GM21576 (cell line): Measurements from ENCODE around the gene SMARCA5.
"Not testable (repeated sequence)": the region's sequence is repeated elsewhere in the genome, so short reads cannot be mapped to it uniquely, and the experiment has no call there.

Experiments
- ATAC-seq: cut with Tn5 transposase; IDR thresholded peaks from one replicate; pipeline ENCODE4 v1.9.1; 2021; ENCODE audit warnings: mild to moderate bottlenecking, moderate library complexity; ENCODE audit not compliant: unreplicated experiment

Gene SMARCA5, protein sequence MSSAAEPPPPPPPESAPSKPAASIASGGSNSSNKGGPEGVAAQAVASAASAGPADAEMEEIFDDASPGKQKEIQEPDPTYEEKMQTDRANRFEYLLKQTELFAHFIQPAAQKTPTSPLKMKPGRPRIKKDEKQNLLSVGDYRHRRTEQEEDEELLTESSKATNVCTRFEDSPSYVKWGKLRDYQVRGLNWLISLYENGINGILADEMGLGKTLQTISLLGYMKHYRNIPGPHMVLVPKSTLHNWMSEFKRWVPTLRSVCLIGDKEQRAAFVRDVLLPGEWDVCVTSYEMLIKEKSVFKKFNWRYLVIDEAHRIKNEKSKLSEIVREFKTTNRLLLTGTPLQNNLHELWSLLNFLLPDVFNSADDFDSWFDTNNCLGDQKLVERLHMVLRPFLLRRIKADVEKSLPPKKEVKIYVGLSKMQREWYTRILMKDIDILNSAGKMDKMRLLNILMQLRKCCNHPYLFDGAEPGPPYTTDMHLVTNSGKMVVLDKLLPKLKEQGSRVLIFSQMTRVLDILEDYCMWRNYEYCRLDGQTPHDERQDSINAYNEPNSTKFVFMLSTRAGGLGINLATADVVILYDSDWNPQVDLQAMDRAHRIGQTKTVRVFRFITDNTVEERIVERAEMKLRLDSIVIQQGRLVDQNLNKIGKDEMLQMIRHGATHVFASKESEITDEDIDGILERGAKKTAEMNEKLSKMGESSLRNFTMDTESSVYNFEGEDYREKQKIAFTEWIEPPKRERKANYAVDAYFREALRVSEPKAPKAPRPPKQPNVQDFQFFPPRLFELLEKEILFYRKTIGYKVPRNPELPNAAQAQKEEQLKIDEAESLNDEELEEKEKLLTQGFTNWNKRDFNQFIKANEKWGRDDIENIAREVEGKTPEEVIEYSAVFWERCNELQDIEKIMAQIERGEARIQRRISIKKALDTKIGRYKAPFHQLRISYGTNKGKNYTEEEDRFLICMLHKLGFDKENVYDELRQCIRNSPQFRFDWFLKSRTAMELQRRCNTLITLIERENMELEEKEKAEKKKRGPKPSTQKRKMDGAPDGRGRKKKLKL

DNA sequence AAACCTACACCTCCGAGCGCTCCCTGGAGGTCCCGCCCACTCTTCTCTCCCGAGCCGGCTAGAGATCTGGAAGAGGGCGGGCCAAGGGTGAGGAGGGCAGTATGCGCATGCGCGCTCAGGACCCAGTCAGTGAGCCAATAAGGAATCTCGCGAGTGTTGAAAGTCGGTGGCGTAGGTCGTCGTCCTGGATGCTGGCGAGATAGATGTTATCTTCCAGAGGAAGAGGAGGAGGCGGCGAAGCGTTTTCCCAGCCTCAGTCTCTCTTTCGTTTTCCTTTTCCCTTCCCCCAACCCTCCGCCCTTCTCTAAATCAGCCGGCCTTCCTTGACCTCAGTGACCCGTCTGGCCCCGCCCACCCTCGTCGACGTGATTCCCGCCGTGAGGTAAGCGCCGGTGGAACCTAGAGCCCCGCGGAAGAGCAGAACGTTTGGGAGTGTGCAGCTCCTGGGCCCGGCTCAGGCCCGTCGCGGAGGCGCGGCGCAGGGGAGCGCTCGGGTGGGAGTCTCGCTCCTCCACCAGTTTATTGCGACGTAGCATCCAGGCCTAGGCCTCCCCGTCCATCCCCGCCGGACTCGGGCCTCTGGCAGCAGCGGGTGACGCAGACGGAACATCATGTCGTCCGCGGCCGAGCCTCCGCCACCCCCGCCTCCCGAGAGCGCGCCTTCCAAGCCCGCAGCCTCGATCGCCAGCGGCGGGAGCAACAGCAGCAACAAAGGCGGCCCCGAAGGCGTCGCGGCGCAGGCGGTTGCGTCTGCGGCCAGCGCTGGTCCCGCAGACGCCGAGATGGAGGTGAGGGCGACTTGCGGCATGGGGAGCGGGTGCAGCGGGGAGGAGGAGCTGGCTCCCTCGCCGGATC lies at the start of gene SMARCA5:
Gene SMARCA5 (plus strand): TSS at position 389 of the 855 bp plus-strand sequence. CDS start 223 bp downstream, at position 612.
- peak; percentile 88 for ATAC-seq

DNA sequence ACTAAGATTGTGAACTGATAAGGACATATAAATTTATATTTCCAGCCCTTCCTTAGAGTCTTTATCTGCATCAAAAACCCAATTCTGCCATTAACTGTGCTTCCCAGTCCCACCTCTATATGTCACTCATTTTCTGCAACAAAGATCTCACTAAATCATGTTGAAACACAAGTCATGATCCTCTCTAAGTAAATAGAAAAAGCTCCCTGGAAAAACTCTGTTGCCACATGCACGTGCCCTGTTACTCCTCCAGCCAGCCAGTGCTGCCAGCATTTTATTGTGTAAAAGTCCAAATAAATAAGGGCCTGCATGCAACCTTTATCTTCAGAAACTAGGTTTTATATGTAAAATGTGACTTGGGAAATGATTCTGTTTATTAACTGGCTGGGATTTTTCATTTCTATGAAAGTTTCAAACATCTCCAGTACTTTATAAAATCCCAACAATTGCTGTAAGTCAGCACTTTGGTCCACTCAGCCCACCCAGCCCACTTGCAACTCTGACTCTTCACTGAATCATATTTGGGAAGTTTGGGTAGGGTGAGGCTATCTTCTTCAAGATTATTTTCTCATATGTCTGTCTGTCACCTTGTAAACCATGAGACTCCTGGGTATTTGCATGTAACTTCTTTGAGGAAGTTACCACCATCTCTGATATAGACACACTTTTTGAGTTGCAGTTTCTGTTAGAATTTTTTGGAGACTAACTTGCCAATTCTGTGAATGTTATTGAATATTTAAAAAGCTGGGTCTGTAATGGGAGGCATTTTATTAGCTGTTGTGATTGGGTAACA lies 40.0 kb upstream of the SMARCA5 start:
- ATAC-seq = peak; percentile 70

DNA sequence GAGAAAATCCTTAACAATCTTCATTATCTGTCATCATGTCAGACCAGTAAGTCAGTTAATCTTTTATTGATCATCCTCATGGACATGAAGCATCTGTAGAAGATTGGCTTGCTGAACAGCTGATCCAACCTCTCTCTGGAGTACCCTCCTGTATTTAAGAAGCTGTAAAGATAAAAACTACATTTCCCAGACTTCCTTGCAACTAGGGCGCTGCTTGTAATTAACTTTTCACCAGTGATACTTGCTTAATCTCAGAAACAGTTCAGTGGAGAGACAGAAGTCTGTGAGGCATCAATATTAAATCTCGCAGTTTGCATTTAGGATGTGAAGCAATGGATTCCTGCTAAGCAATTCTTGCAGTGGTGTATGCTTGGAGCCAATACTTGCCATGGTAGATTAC lies 36.0 kb upstream of the SMARCA5 start:
- ATAC-seq = no peak

DNA sequence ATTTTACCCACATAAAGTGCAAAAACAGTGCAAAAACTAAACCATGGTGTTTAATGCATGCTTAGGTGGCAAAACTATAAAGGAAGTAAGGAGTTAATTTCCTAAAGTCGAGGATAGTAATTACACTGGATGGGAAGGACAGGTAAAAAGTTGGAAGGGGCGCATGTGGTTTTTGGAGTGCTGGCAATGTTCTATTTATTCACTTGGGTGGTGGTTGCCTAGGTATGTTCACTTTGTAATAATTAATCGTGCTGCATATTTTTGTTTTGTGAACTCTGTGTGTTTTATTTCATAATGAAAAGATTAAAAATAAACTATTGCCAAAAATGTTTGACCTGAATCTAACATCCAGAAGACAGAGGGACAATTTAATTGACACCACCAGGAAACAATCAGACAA lies 32.1 kb upstream of the SMARCA5 start:
- ATAC-seq = no peak

DNA sequence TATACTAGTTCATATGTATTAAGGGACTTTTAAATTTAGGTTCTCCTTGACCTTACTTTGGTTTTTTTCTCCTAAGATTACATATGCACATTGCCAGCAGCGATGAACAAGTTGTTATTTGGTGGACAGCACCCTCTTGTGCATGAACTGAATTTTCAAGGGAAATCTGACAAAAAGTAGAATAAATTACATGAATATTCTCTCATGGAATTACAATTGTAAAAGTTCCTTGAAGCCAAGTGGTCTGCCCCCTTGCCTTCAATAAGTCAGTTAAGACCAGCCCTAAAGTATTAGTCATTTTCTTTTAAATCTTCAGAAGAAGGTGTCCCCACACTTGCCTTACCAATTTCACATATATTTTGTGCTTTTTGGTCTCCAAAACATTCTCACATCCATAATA lies 30.7 kb upstream of the SMARCA5 start:
- ATAC-seq = no peak

DNA sequence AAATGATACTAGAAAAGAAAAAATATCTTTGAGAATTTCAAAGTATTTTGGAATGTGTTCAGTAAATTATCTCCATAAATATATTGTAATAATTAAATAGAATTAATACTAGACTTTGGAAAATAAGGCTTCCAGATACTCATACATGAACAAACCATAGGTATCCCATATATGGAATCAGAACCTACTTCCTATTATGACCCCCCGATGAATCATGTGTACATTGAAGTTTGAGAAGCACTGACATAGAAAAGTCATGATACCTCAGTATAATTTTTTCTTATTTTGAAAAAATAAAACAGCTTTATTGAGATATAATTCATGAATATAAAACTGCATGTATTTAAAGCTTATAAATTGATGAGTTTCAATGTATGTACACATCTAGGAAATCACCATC lies 27.2 kb upstream of the SMARCA5 start:
- ATAC-seq = no peak

DNA sequence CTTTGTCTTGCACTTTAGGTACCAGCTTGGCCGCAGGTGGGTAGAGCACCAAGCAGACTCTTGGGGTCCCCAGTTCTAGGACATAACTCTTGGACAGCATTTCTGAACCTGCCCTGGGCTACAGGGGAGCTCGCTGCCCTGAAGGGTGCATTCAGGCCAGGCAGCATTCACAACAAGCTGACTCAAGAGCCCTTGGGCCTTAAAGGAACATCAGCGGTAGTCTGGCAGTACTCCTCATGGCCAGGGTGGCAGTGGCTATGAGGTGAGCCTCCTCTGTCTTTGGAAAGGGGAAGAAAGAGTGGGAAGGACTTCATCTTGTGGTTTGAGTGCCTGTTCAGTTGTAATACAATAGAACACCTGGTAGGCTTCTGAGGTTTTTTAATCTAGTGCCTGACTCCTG lies 24.8 kb upstream of the SMARCA5 start:
- ATAC-seq = no peak

DNA sequence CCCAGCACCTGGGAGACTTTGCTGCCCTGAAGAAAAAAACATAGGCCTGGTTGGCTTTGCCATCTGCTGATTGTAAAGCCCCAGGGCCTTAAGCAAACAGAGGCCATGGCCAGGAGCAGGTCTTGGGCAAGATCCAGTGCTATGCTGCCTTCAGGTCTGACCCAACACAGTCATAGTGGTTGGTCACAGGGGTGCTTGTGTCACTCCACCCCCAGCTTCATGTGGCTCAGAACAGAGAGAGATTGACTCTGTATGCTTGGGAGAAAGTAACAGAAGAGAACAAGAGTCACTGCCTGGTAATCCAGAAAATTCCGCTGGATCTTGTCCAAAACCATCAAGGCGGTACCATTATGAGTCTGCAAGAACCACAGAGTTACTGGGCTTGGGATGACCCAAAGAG lies 24.4 kb upstream of the SMARCA5 start:
- ATAC-seq = no peak

DNA sequence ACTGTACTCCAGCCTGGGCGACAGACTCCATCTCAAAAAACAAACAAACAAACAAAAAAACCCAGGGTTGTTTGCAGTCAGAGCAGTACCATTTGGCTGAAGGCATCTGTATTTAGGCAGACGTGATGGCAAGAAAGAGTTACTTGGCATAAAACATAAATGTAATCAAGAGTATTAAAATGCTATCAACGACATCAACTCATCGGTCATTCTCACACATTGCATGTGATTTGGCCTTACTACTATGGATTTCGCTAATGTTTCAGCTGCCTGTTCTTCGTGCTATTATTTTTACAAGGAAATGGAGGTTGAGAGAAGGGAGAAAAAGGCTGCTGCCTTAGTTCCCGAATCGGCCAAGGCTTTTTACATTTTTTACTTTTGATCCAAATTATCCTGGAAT lies 15.5 kb upstream of the SMARCA5 start:
- no peak for ATAC-seq

DNA sequence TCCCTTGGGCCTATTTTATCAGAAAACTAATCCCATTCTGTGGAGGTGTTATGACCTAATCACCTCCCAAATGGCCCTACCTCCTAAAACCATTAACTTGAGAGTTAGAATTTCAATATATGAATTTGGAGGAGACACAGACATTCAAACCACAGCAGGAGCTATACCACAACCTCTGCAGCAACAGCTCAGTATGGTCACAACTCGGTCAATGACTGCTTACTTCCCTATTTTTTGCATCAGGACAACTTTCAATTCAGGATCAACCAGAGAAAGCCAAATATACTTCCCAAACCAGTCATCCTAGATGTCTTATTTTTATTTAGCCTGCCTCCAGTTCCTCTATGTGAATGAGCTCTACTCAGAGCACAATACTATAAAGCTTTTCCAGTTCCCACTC lies 11.3 kb upstream of the SMARCA5 start:
- no peak for ATAC-seq

DNA sequence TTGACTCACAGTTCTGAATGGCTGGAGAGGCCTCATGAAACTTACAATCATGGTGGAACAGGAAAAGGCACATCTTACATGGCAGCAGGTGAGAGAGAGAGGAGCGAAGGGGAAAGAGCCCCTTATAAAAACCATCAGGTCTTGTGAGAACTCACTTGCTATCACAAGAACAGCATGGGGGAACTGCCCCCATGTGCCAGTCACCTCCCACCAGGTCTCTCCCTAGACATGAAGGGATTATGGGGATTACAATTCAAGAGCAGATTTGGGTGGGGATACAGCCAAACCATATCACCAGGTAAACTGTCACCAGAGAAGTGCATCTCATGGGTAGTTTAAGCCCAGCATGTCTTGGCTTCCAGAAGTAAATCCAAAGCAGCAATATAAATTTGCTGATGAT lies 7.5 kb upstream of the SMARCA5 start:
- ATAC-seq = no peak

DNA sequence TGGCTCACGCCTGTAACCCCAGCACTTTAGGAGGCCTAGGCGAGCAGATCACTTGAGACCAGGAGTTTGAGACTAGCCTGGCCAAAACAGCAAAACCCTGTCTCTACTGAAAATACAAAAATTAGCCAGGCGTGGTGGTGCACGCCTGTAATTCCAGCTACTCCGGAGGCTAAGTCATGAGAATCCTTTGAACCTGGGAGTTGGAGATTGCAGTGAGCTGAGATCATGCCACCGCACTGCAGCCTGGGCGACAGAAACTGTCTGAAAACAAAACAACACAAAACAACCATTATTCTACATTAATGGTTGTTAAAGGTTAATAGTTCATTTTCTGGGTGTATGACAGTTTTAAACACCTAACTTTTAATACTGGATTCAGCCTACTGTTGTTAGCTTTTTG lies 1.6 kb upstream of the SMARCA5 start:
- ATAC-seq = no peak

DNA sequence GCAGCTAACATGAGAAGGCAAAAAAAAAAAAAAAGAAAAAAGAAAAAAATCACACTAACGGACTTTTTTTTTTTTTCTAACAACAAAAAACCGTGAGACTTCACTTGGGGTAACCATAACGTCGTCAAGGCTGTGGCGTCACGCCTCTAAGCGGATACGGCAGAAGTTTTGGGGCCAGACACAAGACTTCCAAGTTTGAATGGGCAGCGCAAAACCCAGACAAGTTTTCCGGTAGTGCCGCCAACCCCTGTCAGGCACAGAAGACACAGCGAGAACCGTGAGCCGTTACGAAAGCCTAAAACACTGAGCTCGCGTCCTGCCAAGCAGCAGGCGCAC lies 556 bp upstream of the SMARCA5 start:
- ATAC-seq = no peak

DNA sequence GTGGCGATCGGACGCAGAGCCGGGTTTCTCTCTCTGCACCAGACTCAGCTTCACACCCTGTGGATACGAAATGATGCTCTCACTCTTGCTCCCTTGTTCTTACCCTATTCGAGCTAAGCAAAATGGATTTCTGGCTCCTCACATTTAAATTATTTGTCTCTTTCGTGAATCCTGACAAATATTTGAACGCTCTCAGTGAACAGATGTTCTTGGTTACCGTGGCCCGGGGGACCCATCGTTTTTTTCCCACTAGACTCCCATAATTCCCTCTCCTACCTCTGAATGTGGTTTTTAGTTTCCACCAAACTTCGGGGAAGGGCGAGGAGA lies 630 bp downstream of the SMARCA5 start:
- no peak for ATAC-seq

DNA sequence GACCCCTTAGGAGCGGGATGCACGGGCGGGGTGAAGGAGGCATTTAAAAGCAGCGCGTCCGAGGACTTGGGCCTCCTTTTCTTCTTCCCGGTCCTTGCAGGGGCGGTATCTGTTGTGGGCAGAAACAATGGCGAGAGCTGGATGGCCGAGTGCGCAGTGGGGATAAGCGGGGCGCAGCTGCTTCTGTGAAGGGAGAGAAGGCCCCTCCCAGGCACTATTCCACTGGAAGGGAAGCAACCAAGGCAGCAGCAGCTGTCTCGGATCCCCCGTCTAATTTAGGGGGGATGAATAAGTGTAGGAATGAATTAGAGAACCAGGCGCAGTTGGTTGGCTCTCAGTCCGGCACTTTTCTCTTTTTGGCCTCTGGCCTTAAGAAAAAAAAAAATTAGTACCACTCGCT lies 995 bp downstream of the SMARCA5 start:
- ATAC-seq = no peak

DNA sequence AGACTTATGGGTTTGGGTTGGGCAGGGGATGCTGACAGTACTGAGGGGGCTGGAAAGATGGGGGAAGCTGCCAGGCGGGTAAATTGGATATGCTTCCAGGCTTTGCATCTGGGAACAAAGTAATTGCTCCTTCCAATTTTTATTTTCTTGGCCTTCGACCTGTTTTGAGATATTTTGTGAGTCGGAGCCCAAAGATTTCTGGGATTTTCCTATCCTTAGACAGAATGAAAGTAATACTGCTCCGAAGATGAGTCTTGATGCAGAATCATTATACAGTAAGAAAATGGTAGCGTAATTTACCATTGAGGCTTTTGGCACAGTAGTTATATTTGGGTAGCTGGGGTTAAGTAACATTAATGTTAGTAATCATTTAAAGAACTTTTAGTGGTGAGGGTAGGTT lies 1.4 kb downstream of the SMARCA5 start:
- ATAC-seq = no peak

DNA sequence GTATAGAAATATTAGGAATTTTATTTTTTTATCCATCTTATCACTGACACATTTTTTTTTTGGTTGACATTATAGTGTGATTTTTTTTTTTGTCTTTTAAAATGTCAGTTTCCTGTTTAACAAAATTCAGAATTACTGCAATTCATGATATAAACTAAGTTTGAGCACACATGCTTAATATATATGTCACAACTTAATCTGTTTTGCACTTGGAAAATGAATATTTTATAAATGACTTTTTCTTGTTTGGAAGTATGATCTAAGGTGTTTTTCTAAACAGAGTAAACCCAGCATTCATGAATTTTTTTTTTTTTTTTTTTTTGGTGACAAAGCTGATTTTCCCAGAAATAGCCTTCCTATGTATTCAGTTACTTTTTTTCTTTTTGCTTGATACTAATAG lies 2.4 kb downstream of the SMARCA5 start:
- no peak for ATAC-seq

DNA sequence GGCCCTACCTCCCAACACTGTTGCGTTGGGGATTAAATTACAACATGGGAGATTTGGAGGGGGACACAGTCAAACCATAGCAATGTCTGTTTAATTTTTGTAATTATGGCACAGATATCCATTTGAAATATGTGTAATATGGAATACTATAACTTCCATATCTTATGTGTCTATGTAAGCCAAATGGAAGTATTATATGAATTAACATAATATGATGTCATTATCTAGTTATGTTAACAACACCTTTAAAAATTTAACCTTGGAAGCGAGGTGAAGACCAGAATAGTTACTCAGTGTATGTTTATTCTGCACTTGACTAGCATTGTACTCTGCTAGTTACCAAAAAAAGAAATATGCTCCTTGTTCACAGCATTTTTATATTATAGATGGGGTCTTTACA lies 4.3 kb downstream of the SMARCA5 start:
- no peak for ATAC-seq

DNA sequence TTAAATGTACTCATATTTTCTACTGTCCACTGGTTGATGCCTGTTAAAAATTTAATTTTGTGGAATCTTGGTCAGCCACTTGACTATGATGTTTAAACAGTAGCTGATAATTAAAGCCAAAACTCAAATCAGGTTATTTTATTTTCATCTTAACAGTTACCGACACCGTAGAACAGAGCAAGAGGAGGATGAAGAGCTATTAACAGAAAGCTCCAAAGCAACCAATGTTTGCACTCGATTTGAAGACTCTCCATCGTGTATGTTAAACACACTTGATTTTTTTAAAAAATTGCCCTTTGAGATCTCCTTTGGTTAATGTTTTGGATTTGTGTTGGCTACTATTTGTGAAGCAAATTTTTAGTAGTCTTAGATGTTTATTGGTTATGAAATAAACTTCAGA lies 10.7 kb downstream of the SMARCA5 start:
- no peak for ATAC-seq

DNA sequence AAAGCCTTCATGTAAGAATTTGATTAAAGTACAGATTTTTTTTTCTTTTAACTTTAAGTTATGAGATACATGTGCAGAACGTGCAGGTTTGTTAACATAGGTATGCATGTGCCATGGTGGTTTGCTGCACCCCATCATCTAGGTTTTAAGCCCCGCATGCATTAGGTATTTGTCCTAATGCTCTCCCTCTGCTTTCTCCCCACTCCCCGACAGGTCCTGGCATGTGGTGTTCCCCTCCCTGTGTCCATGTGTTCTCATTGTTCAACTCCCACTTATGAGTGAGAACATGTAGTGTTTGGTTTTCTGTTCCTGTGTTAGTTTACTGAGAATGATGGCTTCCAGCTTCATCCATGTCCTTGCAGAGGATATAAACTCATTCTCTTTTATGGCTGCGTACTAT lies 14.5 kb downstream of the SMARCA5 start:
- not testable (repeated sequence) for ATAC-seq
